GM12873 (cell line): ENCODE results near the gene TTLL10.

Source experiments
- TF ChIP-seq, protein P1 (sequence below): IDR thresholded peaks from 2 replicates; pipeline ENCODE4 v1.5.1; 2012; ENCODE audit warnings: low read depth, mild to moderate bottlenecking, moderate library complexity, low read length, control low read depth; ENCODE audit not compliant: insufficient read depth; ENCODE audit errors: missing control alignments

TTLL10 gene

DNA sequence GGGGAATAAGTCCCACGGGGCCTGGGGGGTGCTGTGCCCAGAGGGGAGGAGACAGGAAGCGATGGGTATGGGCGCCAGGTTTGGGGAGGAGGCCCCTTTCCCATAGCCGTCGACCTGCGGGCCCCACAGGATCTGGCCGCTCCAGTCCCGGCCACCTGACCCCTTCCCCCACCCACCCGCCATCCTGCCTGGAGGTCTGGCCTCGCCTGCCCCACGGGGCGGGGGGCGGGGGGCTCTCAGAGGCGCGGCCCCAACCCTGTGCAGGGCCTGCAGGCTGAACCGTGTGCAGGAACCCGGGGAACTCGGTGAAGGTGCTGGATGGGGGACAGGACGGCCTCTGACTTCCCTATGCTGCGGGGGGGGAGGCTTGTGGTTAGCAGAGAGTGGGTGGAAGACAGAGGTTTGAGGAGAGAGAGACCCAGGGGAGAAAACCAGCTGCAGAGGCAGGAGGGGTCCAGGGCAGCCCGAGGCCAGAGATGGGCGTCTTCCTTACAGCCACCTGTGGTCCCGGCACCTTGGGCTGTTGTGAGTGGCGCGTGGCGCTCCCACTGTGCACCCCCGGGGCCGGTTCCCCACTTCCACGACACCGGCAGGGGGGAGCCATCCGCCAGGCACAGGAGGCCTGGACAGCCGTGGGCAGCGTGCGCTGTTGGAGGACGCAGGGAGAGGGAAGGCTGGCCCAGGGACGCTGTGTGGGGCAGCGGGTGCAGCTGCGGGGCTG lies 35.2 kb downstream of the TTLL10 start:
- TF ChIP-seq, protein P1, sequence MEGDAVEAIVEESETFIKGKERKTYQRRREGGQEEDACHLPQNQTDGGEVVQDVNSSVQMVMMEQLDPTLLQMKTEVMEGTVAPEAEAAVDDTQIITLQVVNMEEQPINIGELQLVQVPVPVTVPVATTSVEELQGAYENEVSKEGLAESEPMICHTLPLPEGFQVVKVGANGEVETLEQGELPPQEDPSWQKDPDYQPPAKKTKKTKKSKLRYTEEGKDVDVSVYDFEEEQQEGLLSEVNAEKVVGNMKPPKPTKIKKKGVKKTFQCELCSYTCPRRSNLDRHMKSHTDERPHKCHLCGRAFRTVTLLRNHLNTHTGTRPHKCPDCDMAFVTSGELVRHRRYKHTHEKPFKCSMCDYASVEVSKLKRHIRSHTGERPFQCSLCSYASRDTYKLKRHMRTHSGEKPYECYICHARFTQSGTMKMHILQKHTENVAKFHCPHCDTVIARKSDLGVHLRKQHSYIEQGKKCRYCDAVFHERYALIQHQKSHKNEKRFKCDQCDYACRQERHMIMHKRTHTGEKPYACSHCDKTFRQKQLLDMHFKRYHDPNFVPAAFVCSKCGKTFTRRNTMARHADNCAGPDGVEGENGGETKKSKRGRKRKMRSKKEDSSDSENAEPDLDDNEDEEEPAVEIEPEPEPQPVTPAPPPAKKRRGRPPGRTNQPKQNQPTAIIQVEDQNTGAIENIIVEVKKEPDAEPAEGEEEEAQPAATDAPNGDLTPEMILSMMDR: no peak

DNA sequence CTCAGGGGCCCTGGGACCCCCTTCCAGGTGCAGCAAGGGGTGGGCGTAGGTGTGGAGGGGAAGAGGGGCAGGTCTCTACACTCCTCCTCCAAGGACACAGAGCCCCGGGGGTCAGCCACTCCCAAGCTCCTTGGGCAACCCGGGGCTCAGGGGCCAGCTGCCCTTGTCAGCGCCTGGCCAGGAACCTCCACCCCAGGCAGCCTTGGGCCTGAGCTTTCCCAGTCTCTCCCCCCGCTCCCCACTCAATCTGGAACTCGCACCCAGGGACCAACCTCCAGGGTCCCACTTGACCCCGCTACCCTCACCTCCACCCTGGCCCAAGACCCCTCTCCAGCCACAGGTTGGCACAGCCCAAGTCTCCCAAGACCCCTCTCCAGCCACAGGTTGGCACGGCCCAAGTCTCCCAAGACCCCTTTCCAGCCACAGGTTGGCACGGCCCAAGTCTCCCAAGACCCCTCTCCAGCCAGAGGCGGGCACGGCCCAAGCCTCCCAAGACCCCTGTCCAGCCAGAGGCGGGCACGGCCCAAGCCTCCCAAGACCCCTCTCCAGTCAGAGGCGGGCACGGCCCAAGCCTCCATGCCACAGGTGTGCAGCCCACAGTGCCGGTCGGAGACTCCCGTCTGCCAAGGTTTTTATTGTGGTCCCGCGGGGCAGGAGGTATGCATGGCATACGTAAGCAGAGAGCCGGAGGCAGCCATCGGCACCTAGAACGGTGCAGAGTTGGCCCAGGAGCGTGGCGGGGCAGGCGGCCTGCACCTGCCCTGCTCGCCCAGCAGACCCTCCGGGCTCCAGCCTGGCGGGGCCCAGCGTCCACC lies 37.3 kb downstream of the TTLL10 start:
- TF ChIP-seq, protein P1: no peak

DNA sequence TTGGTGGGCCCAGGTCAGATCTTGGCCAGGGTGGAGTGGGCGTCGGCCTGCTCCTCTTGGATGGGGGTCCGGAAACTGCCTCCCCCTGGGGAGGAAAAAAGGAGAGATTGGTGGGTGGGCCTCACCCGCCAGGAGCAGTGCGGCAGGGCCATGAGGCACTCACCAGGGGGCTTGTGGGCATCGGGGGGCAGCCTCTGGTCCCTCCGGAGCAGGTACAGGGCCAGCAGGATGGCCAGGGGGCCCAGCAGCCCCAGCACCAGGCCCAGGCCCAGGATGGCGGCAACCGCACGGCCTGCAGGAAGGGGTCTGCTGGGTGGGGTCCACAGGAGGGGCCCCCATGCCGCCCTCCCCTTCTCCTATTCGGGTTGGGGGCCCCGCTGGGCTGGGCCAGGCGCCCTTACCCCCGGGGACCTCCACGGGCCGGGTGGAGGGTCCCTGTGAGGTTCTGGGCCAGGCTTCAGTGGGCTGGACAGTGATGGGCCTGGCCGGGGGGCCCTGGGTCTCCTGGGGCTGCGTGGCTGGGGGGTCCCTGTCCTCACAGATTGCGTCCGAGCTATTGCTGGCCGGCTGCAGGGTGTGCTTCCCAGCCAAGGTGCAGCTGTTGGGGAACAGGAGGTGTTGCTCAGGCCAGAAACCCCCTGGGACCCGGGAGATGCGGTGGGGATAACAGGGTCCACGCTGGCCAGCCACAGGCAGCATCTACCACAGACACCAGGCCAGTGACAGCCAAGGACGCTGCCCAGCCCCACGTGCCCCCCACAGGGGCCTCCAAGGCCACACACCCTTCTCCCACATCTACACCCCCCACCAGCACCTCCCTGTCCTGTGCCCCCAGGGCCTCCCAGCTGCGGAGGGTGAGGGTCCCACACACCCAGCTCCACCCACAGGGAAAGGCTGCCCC lies 38.1 kb downstream of the TTLL10 start:
- TF ChIP-seq, protein P1: no peak

DNA sequence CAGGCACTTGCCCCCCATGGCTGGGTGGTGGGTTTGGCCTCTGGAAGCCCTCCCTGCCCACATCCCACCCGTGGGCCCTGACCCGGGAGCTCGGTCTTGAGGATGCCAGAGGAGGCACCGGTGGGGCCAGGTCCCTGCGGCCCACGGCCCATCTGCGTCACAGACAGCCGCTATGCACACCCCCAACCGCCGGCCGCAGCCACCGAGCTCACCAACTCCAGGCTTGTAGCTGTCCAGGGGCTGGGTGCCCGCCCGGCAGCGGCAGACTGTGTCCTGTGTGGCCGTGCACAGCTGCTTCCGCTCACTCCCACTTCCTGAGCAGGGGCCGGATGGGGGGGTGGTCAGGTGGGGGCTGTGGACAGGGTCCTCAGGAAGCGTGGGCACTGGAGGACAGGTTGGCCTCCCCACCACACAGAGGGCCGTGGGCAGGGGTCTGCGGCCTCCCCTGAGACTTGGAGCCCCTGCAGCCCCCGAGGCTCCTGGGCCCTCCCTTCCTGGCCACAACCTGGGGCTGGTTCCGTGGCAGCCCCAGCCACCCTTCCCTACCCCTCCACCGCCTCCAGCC lies 39.2 kb downstream of the TTLL10 start:
- TF ChIP-seq, protein P1: no peak

DNA sequence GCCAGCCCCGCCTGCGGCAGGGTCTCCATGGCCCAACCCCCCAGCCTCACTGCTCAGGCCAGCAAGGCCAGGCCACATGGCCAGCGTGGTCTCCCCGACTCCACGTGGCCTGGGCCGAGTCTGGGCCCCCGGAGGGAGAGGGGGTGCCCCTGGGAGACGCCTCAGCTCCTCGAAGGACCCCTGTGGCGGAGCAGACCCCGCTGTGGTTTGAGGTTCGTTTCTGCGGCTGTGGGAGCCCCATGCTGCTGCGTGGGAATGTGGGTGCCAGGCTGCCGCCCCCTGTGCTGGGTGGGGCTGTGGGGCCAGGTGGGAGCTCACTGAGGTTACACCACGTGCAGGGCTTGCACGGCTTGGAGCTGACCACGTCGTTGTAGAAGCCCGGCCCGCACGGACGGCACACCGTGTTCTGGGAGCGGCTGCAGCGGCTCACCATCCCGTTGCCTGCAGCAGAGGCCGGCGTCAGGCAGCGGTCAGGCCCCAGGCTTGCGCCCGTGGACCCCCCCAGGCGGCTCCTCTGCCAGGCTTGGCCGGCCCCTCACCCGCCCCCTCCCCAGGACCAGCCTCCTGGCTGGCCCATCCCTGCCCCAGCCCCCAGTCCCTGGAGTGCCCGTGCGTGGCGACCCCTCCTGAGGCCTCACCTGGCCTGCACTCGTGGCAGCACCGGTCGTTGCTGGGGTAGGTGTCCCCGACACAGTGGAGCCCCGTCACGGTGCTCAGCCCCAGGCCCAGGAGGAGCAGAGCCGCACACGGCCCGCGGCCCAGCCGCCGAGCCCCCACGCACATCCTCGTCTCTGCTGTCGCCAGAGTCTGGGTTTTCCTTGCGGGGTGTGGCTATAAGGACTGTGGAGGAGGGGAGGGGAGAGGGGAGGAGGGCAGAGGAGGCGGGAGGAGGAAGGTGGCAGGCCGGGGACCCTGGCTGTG lies 39.9 kb downstream of the TTLL10 start, which contains the start of gene TNFRSF4:
TSS of gene TNFRSF4 (minus strand) at position 809 of the 921 bp plus-strand sequence. CDS start at position 783, 26 bp downstream.
- TF ChIP-seq, protein P1: no peak

DNA sequence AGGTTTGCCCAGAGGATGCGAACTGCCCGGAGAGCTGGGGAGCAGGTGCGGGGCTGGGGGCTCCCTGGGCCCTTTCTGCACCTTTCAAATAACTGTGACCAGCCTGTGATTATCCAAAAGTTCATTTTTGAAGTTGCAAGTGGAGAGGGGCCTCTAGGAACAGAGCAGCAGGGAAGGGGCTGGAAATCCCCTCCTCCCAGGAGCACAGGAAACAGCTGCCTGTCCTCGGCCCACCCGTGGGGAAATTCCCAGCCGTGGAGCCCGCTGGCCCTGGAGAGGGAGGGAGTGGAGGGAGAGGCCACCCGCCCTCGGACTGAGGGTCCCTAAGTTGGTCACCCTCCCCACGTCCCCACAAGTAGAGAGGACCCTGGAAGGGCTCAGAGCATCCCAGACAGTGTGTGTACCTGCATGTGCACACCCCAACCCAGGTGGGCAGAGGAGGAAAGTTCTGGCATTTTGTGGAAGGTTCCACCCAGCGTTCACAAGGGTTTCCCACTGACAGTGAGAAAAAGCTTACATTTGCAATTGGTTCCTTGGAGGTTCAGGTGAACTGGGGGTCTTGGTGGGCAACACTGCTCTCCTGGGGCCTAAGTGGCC lies 41.5 kb downstream of the TTLL10 start:
- TF ChIP-seq, protein P1: no peak
